ENCODE results near the gene MYO1D. TPM values are rescaled to one million over a fixed set of nuclear protein-coding genes. Genes with fewer than 3 reads are reported as not detected.

MYO1D gene
- total RNA-seq, 1 donor from 2014 or later, result 27.7 TPM

GRCh38 chr17:32696426-32696825, 180.5 kb downstream of the MYO1D start:
- ATAC-seq (ENCODE audit: low read depth) (no peak), DNase-seq (no peak)
- H3K27ac Mint-ChIP-seq, result no peak overlapping the region
- no peaks in the 10 kb centered on the region for H3K36me3 Mint-ChIP-seq (ENCODE audit: low read depth)
- H3K4me3 Mint-ChIP-seq, result no peak overlapping the region
- H3K9me3 Mint-ChIP-seq, result no peaks in the 10 kb centered on the region
- H3K27me3 Mint-ChIP-seq, result no peaks in the 10 kb centered on the region
- ChIA-PET POLR2A (no interaction called here), CTCF (interaction anchor here (1.1 kb wide), 1 partner anchor 212 kb away, joined by 3 read pairs; no protein-coding TSS in a partner anchor)
- intact Hi-C loops (cut with micrococcal nuclease), result no loop called here
- H3K4me1 Mint-ChIP-seq, result no peaks in the 10 kb centered on the region
- TF ChIP-seq CTCF (IDR thresholded peaks at IDR 0.05), result no peak

GRCh38 chr17:32695864-32696263, 181.1 kb downstream of the MYO1D start:
- no peaks in the 10 kb centered on the region for H3K27me3 Mint-ChIP-seq
- H3K4me1 Mint-ChIP-seq, result no peaks in the 10 kb centered on the region
- intact Hi-C loops (cut with micrococcal nuclease), result no loop called here
- DNase-seq (no peak), ATAC-seq (ENCODE audit: low read depth) (no peak)
- H3K27ac Mint-ChIP-seq, result no peak overlapping the region
- H3K36me3 Mint-ChIP-seq (ENCODE audit: low read depth), result no peaks in the 10 kb centered on the region
- H3K9me3 Mint-ChIP-seq, result no peaks in the 10 kb centered on the region
- POLR2A ChIA-PET, result no interaction called here
- CTCF ChIA-PET, result interaction anchor here (1.1 kb wide), 1 partner anchor 212 kb away, joined by 3 read pairs; no protein-coding TSS in a partner anchor
- H3K4me3 Mint-ChIP-seq, result no peak overlapping the region
- no peak for TF ChIP-seq CTCF (IDR thresholded peaks at IDR 0.05)

GRCh38 chr17:32693194-32693897, 183.6 kb downstream of the MYO1D start:
- Mint-ChIP-seq H3K27ac (no peak overlapping the region), H3K36me3 (ENCODE audit: low read depth) (no peaks in the 10 kb centered on the region), H3K4me3 (no peak overlapping the region), H3K27me3 (no peaks in the 10 kb centered on the region), H3K9me3 (no peaks in the 10 kb centered on the region), H3K4me1 (peaks cover 5% of the 10 kb centered on the region)
- POLR2A ChIA-PET, result no interaction called here
- TF ChIP-seq CTCF (IDR thresholded peaks at IDR 0.05), result no peak
- no peak for ATAC-seq (ENCODE audit: low read depth)
- CTCF ChIA-PET, result no interaction called here
- intact Hi-C loops (cut with micrococcal nuclease), result no loop called here
- no peak for DNase-seq

GRCh38 chr17:32692179-32692578, 184.7 kb downstream of the MYO1D start:
- no peak for TF ChIP-seq CTCF (IDR thresholded peaks at IDR 0.05)
- ATAC-seq (ENCODE audit: low read depth) (no peak), DNase-seq (no peak)
- CTCF ChIA-PET, result no interaction called here
- no peaks in the 10 kb centered on the region for H3K36me3 Mint-ChIP-seq (ENCODE audit: low read depth)
- intact Hi-C loops (cut with micrococcal nuclease), result no loop called here
- no peaks in the 10 kb centered on the region for H3K27me3 Mint-ChIP-seq
- POLR2A ChIA-PET, result no interaction called here
- H3K9me3 Mint-ChIP-seq, result no peaks in the 10 kb centered on the region
- peaks cover 5% of the 10 kb centered on the region for H3K4me1 Mint-ChIP-seq
- no peak overlapping the region for H3K27ac Mint-ChIP-seq
- H3K4me3 Mint-ChIP-seq, result no peak overlapping the region

GRCh38 chr17:32689348-32689747, 187.6 kb downstream of the MYO1D start:
- peaks cover 5% of the 10 kb centered on the region for H3K4me1 Mint-ChIP-seq
- ChIA-PET POLR2A (no interaction called here), CTCF (no interaction called here)
- no peak overlapping the region for H3K27ac Mint-ChIP-seq
- H3K36me3 Mint-ChIP-seq (ENCODE audit: low read depth), result no peaks in the 10 kb centered on the region
- no peaks in the 10 kb centered on the region for H3K9me3 Mint-ChIP-seq
- H3K27me3 Mint-ChIP-seq, result no peaks in the 10 kb centered on the region
- no peak for DNase-seq
- TF ChIP-seq CTCF (IDR thresholded peaks at IDR 0.05), result no peak
- intact Hi-C loops (cut with micrococcal nuclease), result no loop called here
- H3K4me3 Mint-ChIP-seq, result no peak overlapping the region
- no peak for ATAC-seq (ENCODE audit: low read depth)

All from activated B cell treated with CpG ODN at 0.5 μM for 24 hours (primary cell).